ENCODE measurements around the gene GAMT.
"Not testable (repeated sequence)": the region's sequence is repeated elsewhere in the genome, so short reads cannot be mapped to it uniquely, and the experiment has no call there.

GAMT gene

GRCh38 chr19:1401138-1401888, at the start of gene GAMT:
Gene GAMT (minus strand): TSS chr19:1401542. CDS start chr19:1401476, 66 bp downstream.
- peak; percentile 10 for DNase-seq

- DNase-seq: no peak
These were observed 48.4 kb upstream of the GAMT start, which contains the start of gene APC2 for GRCh38 chr19:1449467-1450442. Gene APC2 (plus strand): TSS chr19:1450121. CDS start chr19:1453002, 2,881 bp downstream.

- no peak for DNase-seq
These were observed 46.6 kb upstream of the GAMT start for GRCh38 chr19:1447944-1448343.

GRCh38 chr19:1447504-1447903, 46.2 kb upstream of the GAMT start:
- DNase-seq: no peak

- DNase-seq: peak; percentile 27
These were observed 45.6 kb upstream of the GAMT start for GRCh38 chr19:1446713-1447481.

- no peak for DNase-seq
These were observed 44.8 kb upstream of the GAMT start for GRCh38 chr19:1445932-1446712.

- DNase-seq: peak; percentile 69
These were observed 44.0 kb upstream of the GAMT start for GRCh38 chr19:1445185-1445931.

- DNase-seq: no peak
These were observed 40.5 kb upstream of the GAMT start for GRCh38 chr19:1441677-1442438.

- no peak for DNase-seq
These were observed 39.7 kb upstream of the GAMT start for GRCh38 chr19:1441022-1441426.

GRCh38 chr19:1440418-1440801, 39.1 kb upstream of the GAMT start:
- no peak for DNase-seq

- not testable (repeated sequence) for DNase-seq
These were observed 38.4 kb upstream of the GAMT start for GRCh38 chr19:1439525-1440417.

- no peak for DNase-seq
These were observed 37.6 kb upstream of the GAMT start for GRCh38 chr19:1438933-1439354.

- DNase-seq: peak; percentile 92
These were observed 36.9 kb upstream of the GAMT start, which contains the start of gene RPS15 for GRCh38 chr19:1438035-1438932. Gene RPS15 (plus strand): TSS chr19:1438396. CDS start chr19:1438426, 30 bp downstream.

GRCh38 chr19:1437609-1438008, 36.3 kb upstream of the GAMT start:
- DNase-seq: no peak

- DNase-seq: no peak
These were observed 34.1 kb upstream of the GAMT start for GRCh38 chr19:1435378-1435989.

GRCh38 chr19:1434577-1435060, 33.3 kb upstream of the GAMT start:
- no peak for DNase-seq

GRCh38 chr19:1434040-1434366, 32.7 kb upstream of the GAMT start:
- no peak for DNase-seq
